HCT116 (cell line): ENCODE data around the gene MED9. TPM values are rescaled to one million over a fixed set of nuclear protein-coding genes. Genes with fewer than 3 reads are reported as not detected.

Experiments used
- ATAC-seq: fragments of 200-7000 bp; cut with Tn5 transposase; 2 replicates; pipeline ENCODE4 v1.9.1; 2020; ENCODE audit warnings: mild to moderate bottlenecking, moderate library complexity
- BruUV-seq: library from RNA; stranded (reverse); fragments of 400-500 nt; replicated peaks from 2 replicates; lab custom pipeline; 2021; lab: Mats Ljungman, UMichigan
- CTCF ChIA-PET: fragments of 300-600 bp; sonication (Branson Sonifier 250); formaldehyde crosslinking; loops from one replicate; lab custom pipeline; 2021; ENCODE audit warnings: antibody characterized with exemption; lab: Charles Lee
- POLR2A ChIA-PET: fragments of 300-600, 350-600 bp; sonication (Branson Sonifier 250); formaldehyde crosslinking; loops from one replicate; lab custom pipeline; 2021; ENCODE audit warnings: antibody characterized with exemption; lab: Charles Lee
- RAD21 ChIA-PET, 2 experiments: fragments of 300-600 bp; sonication (Branson Sonifier 250); formaldehyde crosslinking; loops; one replicate each; lab custom pipeline; 2023; ENCODE audit warnings: low total read pairs in 2 of 2; ENCODE audit not compliant: uncharacterized antibody in 2 of 2, unreplicated experiment in 2 of 2, low non-redundant PET in 1 of 2; lab: Charles Lee
- DNase-seq: peaks from one replicate; pipeline ENCODE4 v3.0.0-alpha.2; 2010; ENCODE audit warnings: low read depth, low spot score
- H2AFZ ChIP-seq: fragments of 200-600 bp; shearing (Covaris generic), sonication (generic); 2 replicates; pipeline ENCODE4 v1.6.1; 2017; ENCODE audit warnings: low read depth, mixed run types, mixed read lengths, antibody characterized with exemption, low read length; ENCODE audit not compliant: poor library complexity, severe bottlenecking
- H3K27ac ChIP-seq: 2 replicates; pipeline ENCODE4 v1.5.1; 2012; ENCODE audit warnings: low read depth, low read length
- H3K27me3 ChIP-seq: fragments of 200-600 bp; sonication (generic); 2 replicates; pipeline ENCODE4 v1.6.1; 2016; ENCODE audit warnings: mixed run types, low read length, mixed read lengths; ENCODE audit not compliant: insufficient read depth
- H3K36me3 ChIP-seq, 2 experiments: fragments of 200-500 bp in 1 of 2; fragments of 200-600 bp in 1 of 2; sonication (Bioruptor generic) in 1 of 2; sonication (generic) in 1 of 2; 2 replicates each; pipeline versions ENCODE4 v1.5.1 to v1.6.1; 2014 to 2016; ENCODE audit warnings: low read length in 2 of 2, inconsistent platforms in 1 of 2, mixed read lengths in 1 of 2, mixed run types in 1 of 2; ENCODE audit not compliant: insufficient read depth in 2 of 2, control insufficient read depth in 1 of 2
- H3K4me1 ChIP-seq, 2 experiments: fragments of 200-600 bp in 1 of 2; sonication (generic) in 1 of 2; 2 replicates each; pipeline versions ENCODE4 v1.5.1 to v1.6.1; 2012 to 2017; ENCODE audit warnings: low read length in 2 of 2, inconsistent platforms in 1 of 2, mild to moderate bottlenecking in 1 of 2, mixed read lengths in 1 of 2, mixed run types in 1 of 2, moderate library complexity in 1 of 2; ENCODE audit not compliant: insufficient read depth in 2 of 2, control insufficient read depth in 1 of 2
- H3K4me2 ChIP-seq: fragments of 200-600 bp; sonication (generic); 2 replicates; pipeline ENCODE4 v1.6.1; 2017; ENCODE audit warnings: mixed run types, low read length, mixed read lengths
- H3K4me3 ChIP-seq, 2 experiments: fragments of 200-600 bp in 1 of 2; sonication (generic) in 1 of 2; replicated peaks in 1 of 2; 2 replicates each; pipeline ENCODE4 v1.5.1; 2011 to 2016; ENCODE audit warnings: low read length in 2 of 2, control low read depth in 1 of 2, low read depth in 1 of 2, mild to moderate bottlenecking in 1 of 2, mixed read lengths in 1 of 2, mixed run types in 1 of 2
- H3K79me2 ChIP-seq: fragments of 200-600 bp; sonication (generic); 2 replicates; pipeline ENCODE4 v1.6.1; 2017; ENCODE audit warnings: mild to moderate bottlenecking, mixed run types, low read length, moderate library complexity, mixed read lengths; ENCODE audit not compliant: insufficient read depth
- H3K9ac ChIP-seq: fragments of 200-600 bp; sonication (generic); 2 replicates; pipeline ENCODE4 v1.6.1; 2016; ENCODE audit warnings: low read length, mixed read lengths
- H3K9me2 ChIP-seq: fragments of 200-600 bp; sonication (generic), shearing (Covaris generic); 2 replicates; pipeline ENCODE4 v1.6.1; 2017; ENCODE audit warnings: mixed run types, mild to moderate bottlenecking, moderate library complexity; ENCODE audit not compliant: insufficient read depth
- H3K9me3 ChIP-seq, 2 experiments: fragments of 200-500 bp in 1 of 2; fragments of 200-600 bp in 1 of 2; sonication (Bioruptor generic) in 1 of 2; sonication (generic) in 1 of 2; 2 replicates each; pipeline ENCODE4 v1.6.1; 2014 to 2017; ENCODE audit warnings: low read length in 2 of 2, mixed read lengths in 2 of 2, inconsistent platforms in 1 of 2, low read depth in 1 of 2, mild to moderate bottlenecking in 1 of 2, mixed run types in 1 of 2, moderate library complexity in 1 of 2; ENCODE audit not compliant: control insufficient read depth in 1 of 2, insufficient read depth in 1 of 2
- H4K20me1 ChIP-seq: fragments of 200-600 bp; sonication (generic), shearing (Covaris generic); 2 replicates; pipeline ENCODE4 v1.6.1; 2017; ENCODE audit warnings: mixed run types, mild to moderate bottlenecking, moderate library complexity; ENCODE audit not compliant: insufficient read depth
- ATF3 ChIP-seq: IDR thresholded peaks from 2 replicates; pipeline ENCODE4 v1.6.1; 2012
- CEBPB ChIP-seq: IDR thresholded peaks from 2 replicates; pipeline ENCODE4 v1.6.1; 2012; ENCODE audit warnings: low read depth
- ELF1 ChIP-seq: IDR thresholded peaks from 2 replicates; pipeline ENCODE4 v1.6.1; 2012; ENCODE audit warnings: low read depth, borderline replicate concordance
- FOSL1 ChIP-seq: IDR thresholded peaks from 2 replicates; pipeline ENCODE4 v1.6.1; 2012; ENCODE audit warnings: low read depth
- MAX ChIP-seq: IDR thresholded peaks from 2 replicates; pipeline ENCODE4 v1.6.1; 2012
- POLR2A ChIP-seq: IDR thresholded peaks from 2 replicates; pipeline ENCODE4 v1.7.0; 2011; ENCODE audit warnings: borderline replicate concordance; ENCODE audit not compliant: insufficient read depth, insufficient read length; ENCODE audit errors: extremely low read depth
- POLR2AphosphoS5 ChIP-seq: IDR thresholded peaks from 2 replicates; pipeline ENCODE4 v1.6.1; 2011; ENCODE audit warnings: mild to moderate bottlenecking, low read depth, low read length, moderate library complexity
- RAD21 ChIP-seq: IDR thresholded peaks from 2 replicates; pipeline ENCODE4 v1.6.1; 2012; ENCODE audit warnings: low read depth, mild to moderate bottlenecking
- SIN3A ChIP-seq: IDR thresholded peaks from 2 replicates; pipeline ENCODE4 v1.6.1; 2012; ENCODE audit warnings: low read depth
- SP1 ChIP-seq: IDR thresholded peaks from 2 replicates; pipeline ENCODE4 v1.6.1; 2012; ENCODE audit warnings: low read depth
- ZBTB33 ChIP-seq: IDR thresholded peaks from 2 replicates; pipeline ENCODE4 v1.6.1; 2011; ENCODE audit warnings: mild to moderate bottlenecking, low read length, moderate library complexity; ENCODE audit not compliant: insufficient replicate concordance; ENCODE audit errors: extremely low read depth
- ZFX ChIP-seq: fragments of 450-650 bp; IDR thresholded peaks from 2 replicates; pipeline ENCODE4 v1.6.1; 2017
- intact Hi-C: fragments of 100-400 bp; cut with micrococcal nuclease; formaldehyde crosslinking; loops from 2 replicates; pipeline ENCODE4 v1.10.0; 2022
- total RNA-seq: library from RNA; stranded (reverse); gene quantifications from one replicate; pipeline ENCODE4 v1.2.1, GENCODE V29; 2021; ENCODE audit not compliant: unreplicated experiment

MED9 gene
- total RNA-seq, 1 experiment from 2014 or later: 13.9 TPM

- CTCF ChIA-PET: interaction anchor here (0.7 kb wide), 1 partner anchor 177 kb away, joined by 4 read pairs; no protein-coding TSS in a partner anchor
- no peak overlapping the region for H2AFZ ChIP-seq
- intact Hi-C loops: no loop called here
- no peaks in the 10 kb centered on the region for H3K36me3 ChIP-seq
- peaks cover 0 to 15% of the 10 kb centered on the region in 2 experiments; a peak in 2 of 4 replicates for H3K4me1 ChIP-seq
- H4K20me1 ChIP-seq: no peaks in the 10 kb centered on the region
- no peaks in the 10 kb centered on the region for H3K9me2 ChIP-seq
- no peak overlapping the region for H3K4me2 ChIP-seq
- H3K9me3 ChIP-seq: no peaks in the 10 kb centered on the region
- no TSS peak for BruUV-seq
- POLR2A ChIA-PET: no interaction called here
- no peaks in the 10 kb centered on the region for H3K27me3 ChIP-seq
- ATAC-seq (no peak), DNase-seq (no peak)
- no peak overlapping the region for H3K27ac ChIP-seq
- H3K79me2 ChIP-seq: no peaks in the 10 kb centered on the region
- RAD21 ChIA-PET: no interaction called here
- no peak for TF ChIP-seq ELF1
- TF ChIP-seq ZFX: no peak
- no peak for TF ChIP-seq FOSL1
- TF ChIP-seq ZBTB33: no peak
- TF ChIP-seq ATF3: no peak
- TF ChIP-seq SIN3A: no peak
- TF ChIP-seq SP1: no peak
- no peak for TF ChIP-seq CEBPB
- no peak for TF ChIP-seq POLR2AphosphoS5
- no peak for TF ChIP-seq RAD21
- TF ChIP-seq MAX: no peak
- TF ChIP-seq POLR2A: no peak
- H3K4me3 ChIP-seq: no peak overlapping the region
- H3K9ac ChIP-seq: no peak overlapping the region
Measured at GRCh38 chr17:17498606-17499301, 22.0 kb downstream of the MED9 start.
